Caco-2 (cell line): ENCODE data around the gene FGF14. TPM values are rescaled to one million over a fixed set of nuclear protein-coding genes. Genes with fewer than 3 reads are reported as not detected.

ENCODE experiments used
- BruUV-seq: library from RNA; stranded (reverse); fragments of 400-500 nt; replicated peaks from 2 replicates; lab custom pipeline; 2021; lab: Mats Ljungman, UMichigan
- CTCF ChIA-PET: fragments of 300-600 bp; sonication (Branson Sonifier 250); formaldehyde crosslinking; loops from one replicate; lab custom pipeline; 2022; ENCODE audit warnings: antibody characterized with exemption; lab: Charles Lee
- POLR2A ChIA-PET: fragments of 300-600 bp; sonication (Branson Sonifier 250); formaldehyde crosslinking; loops from one replicate; lab custom pipeline; 2022; ENCODE audit warnings: antibody characterized with exemption; lab: Charles Lee
- DNase-seq, 2 experiments: peaks; one replicate each; pipeline versions ENCODE4 v3.0.0 to v3.0.0-alpha.2; 2020 to 2022
- H3K27me3 ChIP-seq: replicated peaks from 2 replicates; pipeline ENCODE4 v1.6.0; 2011; ENCODE audit warnings: low read length; ENCODE audit not compliant: control insufficient read depth, insufficient read depth
- H3K36me3 ChIP-seq: 2 replicates; pipeline ENCODE4 v1.5.1; 2011; ENCODE audit warnings: low read length; ENCODE audit not compliant: control insufficient read depth, insufficient read depth
- H3K4me1 ChIP-seq: fragments of 250-450 bp; sonication (Bioruptor Pico); 2 replicates; pipeline ENCODE4 v1.5.1; 2020; ENCODE audit warnings: mild to moderate bottlenecking
- H3K4me3 ChIP-seq: 2 replicates; pipeline ENCODE4 v1.5.1; 2011; ENCODE audit warnings: low read depth, mild to moderate bottlenecking, control low read depth, low read length
- H3K9me3 ChIP-seq: fragments of 250-450 bp; sonication (Bioruptor Pico); 2 replicates; pipeline ENCODE4 v1.5.1; 2020; ENCODE audit warnings: mild to moderate bottlenecking, moderate library complexity
- H3K27ac Mint-ChIP-seq: one replicate; pipeline ENCODE4 v1.8.0; 2022; ENCODE audit warnings: mixed read lengths; ENCODE audit not compliant: unreplicated experiment
- H3K27me3 Mint-ChIP-seq: one replicate; pipeline ENCODE4 v1.8.0; 2022; ENCODE audit warnings: mixed read lengths; ENCODE audit not compliant: insufficient read depth, unreplicated experiment
- H3K36me3 Mint-ChIP-seq: one replicate; pipeline ENCODE4 v1.8.0; 2022; ENCODE audit warnings: mild to moderate bottlenecking, mixed read lengths; ENCODE audit not compliant: insufficient read depth, unreplicated experiment
- H3K4me1 Mint-ChIP-seq: one replicate; pipeline ENCODE4 v1.8.0; 2022; ENCODE audit warnings: low read depth, mixed read lengths; ENCODE audit not compliant: unreplicated experiment
- H3K4me3 Mint-ChIP-seq: one replicate; pipeline ENCODE4 v1.8.0; 2022; ENCODE audit warnings: mild to moderate bottlenecking, moderate library complexity, mixed read lengths; ENCODE audit not compliant: unreplicated experiment
- H3K9me3 Mint-ChIP-seq: one replicate; pipeline ENCODE4 v1.8.0; 2022; ENCODE audit warnings: mixed read lengths; ENCODE audit not compliant: unreplicated experiment
- intact Hi-C: fragments of 100-400 bp; cut with micrococcal nuclease; formaldehyde crosslinking; loops from one replicate; pipeline ENCODE4 v1.10.0; 2022; ENCODE audit not compliant: unreplicated experiment
- total RNA-seq: library from RNA; stranded (reverse); gene quantifications from 2 replicates; pipeline ENCODE4 v1.2.3, GENCODE V29; 2022
- TF ChIP-seq, protein P1 (sequence below), 2 experiments: fragments of 200-600 bp in 1 of 2; IDR thresholded peaks; 1 replicate in 1 of 2; 2 replicates in 1 of 2; pipeline versions ENCODE4 v1.5.1 to v1.8.0; 2011 to 2022; ENCODE audit warnings: antibody characterized with exemption in 1 of 2, control low read depth in 1 of 2, inconsistent platforms in 1 of 2, low read depth in 1 of 2, low read length in 1 of 2, mild to moderate bottlenecking in 1 of 2, moderate library complexity in 1 of 2; ENCODE audit not compliant: insufficient read depth in 1 of 2, severe bottlenecking in 1 of 2, unreplicated experiment in 1 of 2

FGF14 gene
- total RNA-seq, 1 experiment from 2014 or later: not detected

GRCh38 chr13:101869553-101869952 lies 532.3 kb downstream of the FGF14 start:
- intact Hi-C loops: no loop called here
- no TSS peak for BruUV-seq
- H3K36me3 ChIP-seq: no peaks in the 10 kb centered on the region
- no peaks in the 10 kb centered on the region for H3K4me1 ChIP-seq
- Mint-ChIP-seq H3K4me1 (no peaks in the 10 kb centered on the region), H3K4me3 (no peak overlapping the region), H3K36me3 (no peaks in the 10 kb centered on the region), H3K27ac (no peak overlapping the region), H3K9me3 (no peaks in the 10 kb centered on the region), H3K27me3 (peaks cover 15% of the 10 kb centered on the region)
- ChIA-PET POLR2A (no interaction called here), CTCF (no interaction called here)
- H3K9me3 ChIP-seq: no peaks in the 10 kb centered on the region
- TF ChIP-seq, protein P1, sequence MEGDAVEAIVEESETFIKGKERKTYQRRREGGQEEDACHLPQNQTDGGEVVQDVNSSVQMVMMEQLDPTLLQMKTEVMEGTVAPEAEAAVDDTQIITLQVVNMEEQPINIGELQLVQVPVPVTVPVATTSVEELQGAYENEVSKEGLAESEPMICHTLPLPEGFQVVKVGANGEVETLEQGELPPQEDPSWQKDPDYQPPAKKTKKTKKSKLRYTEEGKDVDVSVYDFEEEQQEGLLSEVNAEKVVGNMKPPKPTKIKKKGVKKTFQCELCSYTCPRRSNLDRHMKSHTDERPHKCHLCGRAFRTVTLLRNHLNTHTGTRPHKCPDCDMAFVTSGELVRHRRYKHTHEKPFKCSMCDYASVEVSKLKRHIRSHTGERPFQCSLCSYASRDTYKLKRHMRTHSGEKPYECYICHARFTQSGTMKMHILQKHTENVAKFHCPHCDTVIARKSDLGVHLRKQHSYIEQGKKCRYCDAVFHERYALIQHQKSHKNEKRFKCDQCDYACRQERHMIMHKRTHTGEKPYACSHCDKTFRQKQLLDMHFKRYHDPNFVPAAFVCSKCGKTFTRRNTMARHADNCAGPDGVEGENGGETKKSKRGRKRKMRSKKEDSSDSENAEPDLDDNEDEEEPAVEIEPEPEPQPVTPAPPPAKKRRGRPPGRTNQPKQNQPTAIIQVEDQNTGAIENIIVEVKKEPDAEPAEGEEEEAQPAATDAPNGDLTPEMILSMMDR (IDR thresholded peaks at IDR 0.05; ENCODE audit: insufficient read depth in 1 of 2, low read depth in 1 of 2, low read length in 1 of 2, severe bottlenecking in 1 of 2, unreplicated experiment in 1 of 2): no peak
- DNase-seq: no peak
- H3K27me3 ChIP-seq: no peaks in the 10 kb centered on the region
- H3K4me3 ChIP-seq: no peak overlapping the region

- Mint-ChIP-seq H3K27ac (no peak overlapping the region), H3K4me1 (no peaks in the 10 kb centered on the region), H3K36me3 (no peaks in the 10 kb centered on the region), H3K4me3 (no peak overlapping the region), H3K9me3 (no peaks in the 10 kb centered on the region), H3K27me3 (peaks cover 14% of the 10 kb centered on the region)
- POLR2A ChIA-PET: no interaction called here
- TF ChIP-seq, protein P1 (IDR thresholded peaks at IDR 0.05; ENCODE audit: insufficient read depth in 1 of 2, low read depth in 1 of 2, low read length in 1 of 2, severe bottlenecking in 1 of 2, unreplicated experiment in 1 of 2): no peak
- H3K4me1 ChIP-seq: no peaks in the 10 kb centered on the region
- DNase-seq: no peak
- no peaks in the 10 kb centered on the region for H3K36me3 ChIP-seq
- no peaks in the 10 kb centered on the region for H3K9me3 ChIP-seq
- no peak overlapping the region for H3K4me3 ChIP-seq
- intact Hi-C loops: no loop called here
- CTCF ChIA-PET: no interaction called here
- BruUV-seq: no TSS peak
- no peaks in the 10 kb centered on the region for H3K27me3 ChIP-seq
Observed at GRCh38 chr13:101868585-101869469, 533.0 kb downstream of the FGF14 start.

DNA sequence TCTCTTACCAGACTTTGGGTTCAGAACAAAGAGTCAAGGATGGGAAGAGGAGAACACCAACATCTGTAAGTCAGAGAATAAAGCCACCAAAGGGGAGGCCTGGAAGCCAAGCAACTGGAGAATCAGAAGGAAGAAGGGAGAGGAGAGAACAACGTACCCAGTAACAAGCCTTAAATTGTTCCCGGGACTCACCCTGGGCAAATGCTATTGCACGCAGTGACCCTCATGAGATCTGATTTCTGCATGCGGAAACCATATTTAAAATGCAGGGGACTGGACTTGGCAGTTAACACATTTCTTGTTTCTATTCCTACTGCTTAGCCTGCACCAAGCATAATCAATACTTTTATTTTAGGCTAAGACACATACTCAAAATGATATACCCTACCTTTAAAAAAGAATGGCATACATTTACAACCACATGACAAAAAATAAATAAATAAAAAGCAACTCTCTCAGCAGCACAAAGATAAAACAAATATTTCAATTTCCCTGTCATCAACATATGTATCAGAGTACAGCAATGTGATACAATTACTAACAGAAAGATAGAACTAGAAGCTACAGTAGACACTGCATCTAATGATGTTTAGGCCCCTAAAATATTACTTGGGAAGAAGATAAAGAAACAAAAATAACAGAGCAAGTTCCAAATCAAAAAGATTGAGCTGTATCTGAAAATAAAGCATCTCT lies 534.8 kb downstream of the FGF14 start:
- ChIA-PET POLR2A (no interaction called here), CTCF (no interaction called here)
- Histone ChIP-seq H3K27me3 (no peaks in the 10 kb centered on the region), H3K4me3 (no peak overlapping the region), H3K36me3 (no peaks in the 10 kb centered on the region), H3K4me1 (no peaks in the 10 kb centered on the region), H3K9me3 (no peaks in the 10 kb centered on the region)
- TF ChIP-seq, protein P1 (IDR thresholded peaks at IDR 0.05; ENCODE audit: insufficient read depth in 1 of 2, low read depth in 1 of 2, low read length in 1 of 2, severe bottlenecking in 1 of 2, unreplicated experiment in 1 of 2): no peak
- intact Hi-C loops: no loop called here
- Mint-ChIP-seq H3K36me3 (no peaks in the 10 kb centered on the region), H3K27ac (no peak overlapping the region), H3K9me3 (no peaks in the 10 kb centered on the region), H3K4me3 (no peak overlapping the region), H3K27me3 (peaks cover 16% of the 10 kb centered on the region), H3K4me1 (no peaks in the 10 kb centered on the region)
- BruUV-seq: no TSS peak
- no peak for DNase-seq
